ENCODE results near the gene SLX9.

The SLX9 gene

GRCh38 chr21:44995343-44995941, 55.6 kb downstream of the SLX9 start:
- in situ Hi-C loops (cut with MboI; ENCODE audit: low pct_unique_long_range_greater_than_20kb, low sequenced_read_pairs, unreplicated experiment): no loop called here
- no peak for TF ChIP-seq CTCF (IDR thresholded peaks at IDR 0.05; ENCODE audit: extremely low read depth, insufficient read depth, missing control alignments)
- no peak for DNase-seq (ENCODE audit: low spot score)

- no peak for DNase-seq (ENCODE audit: low spot score)
- no peak for TF ChIP-seq CTCF (IDR thresholded peaks at IDR 0.05; ENCODE audit: extremely low read depth, insufficient read depth, missing control alignments)
- in situ Hi-C loops (cut with MboI; ENCODE audit: low pct_unique_long_range_greater_than_20kb, low sequenced_read_pairs, unreplicated experiment): no loop called here
These were observed 56.3 kb downstream of the SLX9 start for GRCh38 chr21:44996096-44996495.

- no peak for TF ChIP-seq CTCF (IDR thresholded peaks at IDR 0.05; ENCODE audit: extremely low read depth, insufficient read depth, missing control alignments)
- no peak for DNase-seq (ENCODE audit: low spot score)
- in situ Hi-C loops (cut with MboI; ENCODE audit: low pct_unique_long_range_greater_than_20kb, low sequenced_read_pairs, unreplicated experiment): no loop called here
These were observed 56.7 kb downstream of the SLX9 start for GRCh38 chr21:44996501-44996921.

GRCh38 chr21:44996983-44997936, 57.4 kb downstream of the SLX9 start:
- no peak for DNase-seq (ENCODE audit: low spot score)
- no peak for TF ChIP-seq CTCF (IDR thresholded peaks at IDR 0.05; ENCODE audit: extremely low read depth, insufficient read depth, missing control alignments)
- in situ Hi-C loops (cut with MboI; ENCODE audit: low pct_unique_long_range_greater_than_20kb, low sequenced_read_pairs, unreplicated experiment): no loop called here

- no peak for TF ChIP-seq CTCF (IDR thresholded peaks at IDR 0.05; ENCODE audit: extremely low read depth, insufficient read depth, missing control alignments)
- in situ Hi-C loops (cut with MboI; ENCODE audit: low pct_unique_long_range_greater_than_20kb, low sequenced_read_pairs, unreplicated experiment): no loop called here
- DNase-seq (ENCODE audit: low spot score): no peak
These were observed 58.3 kb downstream of the SLX9 start for GRCh38 chr21:44998086-44998620.

GRCh38 chr21:44998621-44999427, 59.0 kb downstream of the SLX9 start:
- no peak for TF ChIP-seq CTCF (IDR thresholded peaks at IDR 0.05; ENCODE audit: extremely low read depth, insufficient read depth, missing control alignments)
- in situ Hi-C loops (cut with MboI; ENCODE audit: low pct_unique_long_range_greater_than_20kb, low sequenced_read_pairs, unreplicated experiment): no loop called here
- DNase-seq (ENCODE audit: low spot score): no peak
